ENCODE results near the gene ATP6V0A1.

- TF ChIP-seq CTCF (IDR thresholded peaks at IDR 0.05) (no peak), POLR2A (IDR thresholded peaks at IDR 0.05) (peak; percentile 92), POLR2AphosphoS5 (IDR thresholded peaks at IDR 0.05) (peak; percentile 99 to 100 (median 99)), EP300 (IDR thresholded peaks at IDR 0.05; ENCODE audit: low read depth) (no peak)
Measured at GRCh38 chr17:42422958-42423712, 35.5 kb upstream of the ATP6V0A1 start, which contains the start of gene CAVIN1.
